HepG2 (cell line): Measurements from ENCODE around the gene IRF5. TPM values are rescaled to one million over a fixed set of nuclear protein-coding genes. Genes with fewer than 3 reads are reported as not detected.
A peak's percentile ranks its signal among the peaks of the same experiment; 100 is the strongest.

ENCODE experiments used
- ATAC-seq: fragments of 200-7000 bp; cut with Tn5 transposase; 3 replicates; pipeline ENCODE4 v1.9.1; 2020; ENCODE audit warnings: mild to moderate bottlenecking, moderate library complexity
- BruUV-seq: library from RNA; stranded (reverse); fragments of 400-500 nt; replicated peaks from 2 replicates; lab custom pipeline; 2021; lab: Mats Ljungman, UMichigan
- CTCF ChIA-PET: fragments of 300-600 bp; formaldehyde crosslinking; extraction: SDS; loops from one replicate; lab custom pipeline; 2021; ENCODE audit warnings: low total read pairs, inconsistent platforms, low intra/inter-chr PET ratio; lab: Yijun Ruan, JAX
- POLR2A ChIA-PET: fragments of 350-600 bp; sonication (Branson Sonifier 250); formaldehyde crosslinking; loops from one replicate; lab custom pipeline; 2020; ENCODE audit warnings: antibody characterized with exemption, inconsistent platforms; lab: Yijun Ruan, JAX
- DNase-seq: peaks from one replicate; pipeline ENCODE4 v3.0.0-alpha.2; 2015; ENCODE audit warnings: low spot score
- FAIRE-seq: peaks from 3 replicates; lab custom pipeline; 2011; peaks lifted over from hg19 to GRCh38; lab: Jason Lieb, UNC
- H2AFZ ChIP-seq: one replicate; pipeline ENCODE4 v1.6.1; 2011; ENCODE audit warnings: low read length, inconsistent platforms
- H3K27ac ChIP-seq: fragments of 300-600 bp; 3 replicates; pipeline ENCODE4 v1.8.0; 2011; ENCODE audit warnings: mixed run types, mild to moderate bottlenecking, mixed read lengths, low read length, inconsistent platforms; ENCODE audit not compliant: insufficient read depth; ENCODE audit errors: extremely low read length
- H3K27me3 ChIP-seq, 2 experiments: fragments of 200-600 bp in 1 of 2; 2 replicates in 1 of 2; 3 replicates in 1 of 2; pipeline versions ENCODE4 v1.6.0 to v1.8.0; 2011; ENCODE audit warnings: low read length in 2 of 2, mild to moderate bottlenecking in 2 of 2, moderate library complexity in 2 of 2, inconsistent platforms in 1 of 2; ENCODE audit not compliant: insufficient read depth in 2 of 2, control insufficient read depth in 1 of 2
- H3K36me3 ChIP-seq, 2 experiments: fragments of 200-600 bp in 1 of 2; replicated peaks in 1 of 2; 2 replicates in 1 of 2; 3 replicates in 1 of 2; pipeline versions ENCODE4 v1.5.1 to v1.8.0; 2011; ENCODE audit warnings: low read length in 2 of 2, inconsistent platforms in 1 of 2; ENCODE audit not compliant: insufficient read depth in 2 of 2, control insufficient read depth in 1 of 2
- H3K4me1 ChIP-seq: 2 replicates; pipeline ENCODE4 v1.5.1; 2012; ENCODE audit warnings: low read length, inconsistent platforms; ENCODE audit not compliant: insufficient read depth
- H3K4me2 ChIP-seq: 2 replicates; pipeline ENCODE4 v1.6.0; 2011; ENCODE audit warnings: low read depth, low read length, inconsistent platforms
- H3K4me3 ChIP-seq, 3 experiments: fragments of 200-600 bp in 1 of 3; sonication (generic), shearing (Covaris generic) in 1 of 3; replicated peaks in 1 of 3; 2 replicates each; pipeline ENCODE4 v1.5.1; 2011 to 2016; ENCODE audit warnings: low read length in 3 of 3, inconsistent platforms in 2 of 3, low read depth in 2 of 3, mild to moderate bottlenecking in 2 of 3, control low read depth in 1 of 3, mixed read lengths in 1 of 3; ENCODE audit not compliant: insufficient read depth in 1 of 3
- H3K79me2 ChIP-seq: one replicate; pipeline ENCODE4 v1.6.1; 2011; ENCODE audit warnings: low read length, inconsistent platforms; ENCODE audit not compliant: insufficient read depth
- H3K9ac ChIP-seq: 2 replicates; pipeline ENCODE4 v1.6.0; 2011; ENCODE audit warnings: mild to moderate bottlenecking, low read depth, low read length, inconsistent platforms; ENCODE audit not compliant: insufficient read depth
- H3K9me3 ChIP-seq: 2 replicates; pipeline ENCODE4 v1.5.1; 2012; ENCODE audit warnings: mild to moderate bottlenecking, low read length
- H4K20me1 ChIP-seq: 2 replicates; pipeline ENCODE4 v1.6.0; 2011; ENCODE audit warnings: inconsistent platforms, mild to moderate bottlenecking, low read length, moderate library complexity; ENCODE audit not compliant: insufficient read depth
- AKAP8 ChIP-seq: sonication (generic); formaldehyde crosslinking; IDR thresholded peaks from 2 replicates; pipeline ENCODE4 v1.5.1; 2020; ENCODE audit warnings: mild to moderate bottlenecking, missing genetic modification reagents
- CCAR2 ChIP-seq: fragments of 200-400 bp; formaldehyde crosslinking; optimal IDR thresholded peaks from 2 replicates; pipeline ENCODE3; 2018; ENCODE audit warnings: low read depth, mild to moderate bottlenecking, low read length, moderate library complexity
- CREM ChIP-seq, 2 experiments: sonication (generic) in 1 of 2; formaldehyde crosslinking in 1 of 2; IDR thresholded peaks; 2 replicates each; pipeline versions ENCODE4 v1.4.0 to v1.6.1; 2016 to 2020; ENCODE audit warnings: antibody characterized with exemption in 1 of 2, mild to moderate bottlenecking in 1 of 2, missing genetic modification reagents in 1 of 2
- FOXP1 ChIP-seq, 2 experiments: fragments of 450-650 bp in 1 of 2; IDR thresholded peaks; 2 replicates each; pipeline ENCODE4 v1.6.1; 2017 to 2018; ENCODE audit warnings: antibody characterized with exemption in 1 of 2
- GRHL1 ChIP-seq: sonication (generic); formaldehyde crosslinking; conservative IDR thresholded peaks from 2 replicates; pipeline ENCODE4 v1.8.0; 2022; ENCODE audit warnings: missing genetic modification reagents
- HIVEP1 ChIP-seq: sonication (generic); formaldehyde crosslinking; IDR thresholded peaks from 2 replicates; pipeline ENCODE4 v1.4.0; 2020; ENCODE audit warnings: mild to moderate bottlenecking, missing genetic modification reagents
- MAFF ChIP-seq: IDR thresholded peaks from 2 replicates; pipeline ENCODE4 v1.6.1; 2011; ENCODE audit warnings: low read depth, low read length, improper control_type of control experiment
- MAFK ChIP-seq, 2 experiments: IDR thresholded peaks in 1 of 2; conservative IDR thresholded peaks in 1 of 2; 2 replicates each; pipeline ENCODE4 v1.6.1; 2011; ENCODE audit warnings: improper control_type of control experiment in 2 of 2, low read length in 2 of 2
- RBFOX2 ChIP-seq: fragments of 200-400 bp; formaldehyde crosslinking; IDR thresholded peaks from 2 replicates; pipeline ENCODE4 v1.6.1; 2017; ENCODE audit warnings: low read depth, mild to moderate bottlenecking, low read length
- RFX3 ChIP-seq: IDR thresholded peaks from 2 replicates; pipeline ENCODE4 v1.6.1; 2016; ENCODE audit warnings: missing biosample characterization, missing genetic modification reagents
- ZNF224 ChIP-seq: sonication (generic); formaldehyde crosslinking; IDR thresholded peaks from 2 replicates; pipeline ENCODE4 v1.5.0; 2020; ENCODE audit warnings: mild to moderate bottlenecking, missing genetic modification reagents
- ZNF33B ChIP-seq: sonication (generic); formaldehyde crosslinking; IDR thresholded peaks from 2 replicates; pipeline ENCODE4 v1.5.1; 2020; ENCODE audit warnings: mild to moderate bottlenecking, missing genetic modification reagents
- ZNF512 ChIP-seq: sonication (generic); formaldehyde crosslinking; IDR thresholded peaks from 2 replicates; pipeline ENCODE4 v1.4.0; 2020; ENCODE audit warnings: mild to moderate bottlenecking, missing genetic modification reagents
- WGBS: methylation state at CpG from one replicate; pipeline ENCODE4 v1.1.6; 2017; ENCODE audit warnings: low lambda C conversion rate; 5-methylcytosine and 5-hydroxymethylcytosine counted together
- in situ Hi-C: cut with HindIII; loops from 2 replicates; pipeline ENCODE4 v1.10.0; 2017; ENCODE audit warnings: low pct_unique_long_range_greater_than_20kb; ENCODE audit not compliant: extremely low pct_ligation_motif_present
- intact Hi-C: fragments of 100-400 bp; cut with micrococcal nuclease; formaldehyde crosslinking; loops from one replicate; pipeline ENCODE4 v1.10.0; 2022; ENCODE audit not compliant: unreplicated experiment
- polyA plus RNA-seq, 8 experiments: library from polyadenylated mRNA; depleted of rRNA in 3 of 8; stranded (reverse) in 7 of 8; unstranded in 1 of 8; fragments of >200 nt; fragmentation: Illumina TruSeq in 4 of 8; extraction: Trizol in 4 of 8; gene quantifications; 2 replicates each; pipeline versions ENCODE4 v1.2.1 to v1.2.3, GENCODE V29; 2011 to 2016; ENCODE audit warnings: low read depth in 4 of 8, missing spikeins in 1 of 8, mixed read lengths in 1 of 8; ENCODE audit not compliant: insufficient read depth in 1 of 8
- total RNA-seq, 5 experiments: library from RNA; depleted of rRNA; stranded (reverse); fragments of >200 nt; fragmentation: Illumina TruSeq; extraction: Trizol; gene quantifications; 2 replicates each; pipeline ENCODE4 v1.2.3, GENCODE V29; 2016; ENCODE audit warnings: low read depth in 1 of 5

IRF5 gene
- total and polyA plus RNA-seq, 2 of the 13 experiments (the other 11 are each of a cell fraction or from before 2014, with no cell fraction given), result 2.0 to 2.9 TPM

- peak overlapping the region; percentile 20; the same call in 1 of the 2 replicates for H3K4me2 ChIP-seq
- ATAC-seq (no peak), DNase-seq (no peak), FAIRE-seq (no peak)
- H3K4me1 ChIP-seq, result peaks cover 49% of the 10 kb centered on the region
- TF ChIP-seq MAFF (peak; percentile 76), CCAR2 (no peak), MAFK (conservative IDR thresholded peaks at IDR 0.05 in 1 of 2, IDR thresholded peaks at IDR 0.05 in 1 of 2; ENCODE audit: low read length in 2 of 2) (peak; percentile 89)
- WGBS, result 14% methylated on average over 9 of the region's 15 CpGs
- CTCF ChIA-PET, result no interaction called here
- H3K36me3 ChIP-seq, result no peaks in the 10 kb centered on the region
- H3K9me3 ChIP-seq, result no peaks in the 10 kb centered on the region
- H3K27me3 ChIP-seq, result peaks cover 9 to 55% of the 10 kb centered on the region in 2 experiments
- intact Hi-C loops (no loop called here), in situ Hi-C loops (no loop called here)
- no peaks in the 10 kb centered on the region for H4K20me1 ChIP-seq
- H3K4me3 ChIP-seq, result no peak overlapping the region; a peak in 1 of 6 replicates
- POLR2A ChIA-PET, result no interaction called here
- no peak overlapping the region for H3K27ac ChIP-seq
- BruUV-seq, result no TSS peak
- H2AFZ ChIP-seq, result no peak overlapping the region
- H3K9ac ChIP-seq, result no peak overlapping the region
- no peaks in the 10 kb centered on the region for H3K79me2 ChIP-seq
Measured at GRCh38 chr7:128933180-128933891, 4.4 kb upstream of the IRF5 start.

- H3K36me3 ChIP-seq, result no peaks in the 10 kb centered on the region
- H3K4me3 ChIP-seq, result 0 out of 6 replicates have a peak overlapping the region, but pooled peaks of 1 of the 3 experiments have one; percentile 17
- peak overlapping the region; percentile 18; the same call in 1 of the 2 replicates for H3K4me2 ChIP-seq
- intact Hi-C loops, result no loop called here
- CTCF ChIA-PET, result no interaction called here
- ATAC-seq, result no peak
- peaks cover 62% of the 10 kb centered on the region for H3K4me1 ChIP-seq
- no peaks in the 10 kb centered on the region for H4K20me1 ChIP-seq
- in situ Hi-C loops, result no loop called here
- H3K27me3 ChIP-seq, result peaks cover 9 to 51% of the 10 kb centered on the region in 2 experiments
- H2AFZ ChIP-seq, result no peak overlapping the region
- no peak overlapping the region for H3K27ac ChIP-seq
- BruUV-seq, result no TSS peak
- DNase-seq, result no peak
- no peak for FAIRE-seq
- H3K79me2 ChIP-seq, result no peaks in the 10 kb centered on the region
- WGBS, result 47% methylated on average over 13 of the region's 14 CpGs
- POLR2A ChIA-PET, result no interaction called here
- H3K9ac ChIP-seq, result no peak overlapping the region
- no peaks in the 10 kb centered on the region for H3K9me3 ChIP-seq
- no peak for TF ChIP-seq ZNF512 (CRISPR knock-in tag)
- no peak for TF ChIP-seq CREM (IDR thresholded peaks at IDR 0.05)
- TF ChIP-seq CREM (CRISPR knock-in tag; IDR thresholded peaks at IDR 0.05), result no peak
- TF ChIP-seq ZNF33B, result no peak
- no peak for TF ChIP-seq RBFOX2
- no peak for TF ChIP-seq FOXP1 (IDR thresholded peaks at IDR 0.05)
- TF ChIP-seq FOXP1 (CRISPR knock-in tag; IDR thresholded peaks at IDR 0.05), result no peak
- no peak for TF ChIP-seq GRHL1 (CRISPR knock-in tag)
- TF ChIP-seq ZNF224 (CRISPR knock-in tag), result no peak
- TF ChIP-seq RFX3 (CRISPR knock-in tag), result no peak
- TF ChIP-seq AKAP8, result no peak
- no peak for TF ChIP-seq HIVEP1 (CRISPR knock-in tag)
Measured at GRCh38 chr7:128934361-128935341, 3.1 kb upstream of the IRF5 start.
